ENCODE measurements around the gene TRPM4.

GRCh38 chr19:49141352-49141751 lies 16.2 kb upstream of the TRPM4 start:
- TF ChIP-seq CTCF (IDR thresholded peaks at IDR 0.05; ENCODE audit: borderline replicate concordance, extremely low read depth, low read length, poor library complexity, severe bottlenecking) (no peak), EZH2 (IDR thresholded peaks at IDR 0.05; ENCODE audit: borderline replicate concordance, low read depth, low read length, severe bottlenecking) (no peak)

All from DND-41 (cell line).